ENCODE results near the gene CATSPERZ.
A peak's percentile ranks its signal among the peaks of the same experiment; 100 is the strongest.
"Not testable (repeated sequence)": the region's sequence is repeated elsewhere in the genome, so short reads cannot be mapped to it uniquely, and the experiment has no call there.

Gene CATSPERZ

GRCh38 chr11:64312947-64313346 is 12.8 kb downstream of the CATSPERZ start:
- peak overlapping the region; percentile 70 for H3K27ac ChIP-seq (ENCODE audit: low read depth, low read length)
- H3K27me3 ChIP-seq (ENCODE audit: control insufficient read depth in 5 of 5, insufficient read depth in 4 of 5, low read length in 5 of 5): no peaks in the 10 kb centered on the region

GRCh38 chr11:64313491-64314145 is 13.5 kb downstream of the CATSPERZ start:
- Histone ChIP-seq H3K36me3 (ENCODE audit: control insufficient read depth in 5 of 5, insufficient read depth in 5 of 5, low read length in 5 of 5) (peaks cover 0 to 23% (median 21%) of the 10 kb centered on the region in 5 donors), H3K27ac (ENCODE audit: low read depth, low read length) (peak overlapping the region; percentile 70), H3K9me3 (ENCODE audit: control insufficient read depth in 5 of 5, low read length in 5 of 5) (no peaks in the 10 kb centered on the region), H3K4me1 (ENCODE audit: control insufficient read depth in 5 of 5, insufficient read depth in 5 of 5, low read length in 5 of 5) (peaks cover 0 to 45% (median 21%) of the 10 kb centered on the region in 5 donors), H3K9ac (ENCODE audit: low read length in 5 of 5) (peak overlapping the region in 4 of 5 donors; percentile 56 to 71 (median 61)), H3K27me3 (ENCODE audit: control insufficient read depth in 5 of 5, insufficient read depth in 4 of 5, low read length in 5 of 5) (no peaks in the 10 kb centered on the region), H3K4me3 (ENCODE audit: low read depth in 1 of 5, low read length in 5 of 5) (peak overlapping the region in 4 of 5 donors; percentile 6 to 49 (median 34))

More at GRCh38 chr11:64312947-64313346, 12.8 kb downstream of the CATSPERZ start:
- peaks cover 0 to 23% (median 21%) of the 10 kb centered on the region in 5 donors for H3K36me3 ChIP-seq (ENCODE audit: control insufficient read depth in 5 of 5, insufficient read depth in 5 of 5, low read length in 5 of 5)
- H3K9me3 ChIP-seq (ENCODE audit: control insufficient read depth in 5 of 5, low read length in 5 of 5): no peaks in the 10 kb centered on the region
- H3K4me1 ChIP-seq (ENCODE audit: control insufficient read depth in 5 of 5, insufficient read depth in 5 of 5, low read length in 5 of 5): peaks cover 0 to 40% (median 19%) of the 10 kb centered on the region in 5 donors
- no peak overlapping the region for H3K4me3 ChIP-seq (ENCODE audit: low read depth in 1 of 5, low read length in 5 of 5)
- H3K9ac ChIP-seq (ENCODE audit: low read length in 5 of 5): peak overlapping the region in 1 of 5 donors; percentile 11

DNA sequence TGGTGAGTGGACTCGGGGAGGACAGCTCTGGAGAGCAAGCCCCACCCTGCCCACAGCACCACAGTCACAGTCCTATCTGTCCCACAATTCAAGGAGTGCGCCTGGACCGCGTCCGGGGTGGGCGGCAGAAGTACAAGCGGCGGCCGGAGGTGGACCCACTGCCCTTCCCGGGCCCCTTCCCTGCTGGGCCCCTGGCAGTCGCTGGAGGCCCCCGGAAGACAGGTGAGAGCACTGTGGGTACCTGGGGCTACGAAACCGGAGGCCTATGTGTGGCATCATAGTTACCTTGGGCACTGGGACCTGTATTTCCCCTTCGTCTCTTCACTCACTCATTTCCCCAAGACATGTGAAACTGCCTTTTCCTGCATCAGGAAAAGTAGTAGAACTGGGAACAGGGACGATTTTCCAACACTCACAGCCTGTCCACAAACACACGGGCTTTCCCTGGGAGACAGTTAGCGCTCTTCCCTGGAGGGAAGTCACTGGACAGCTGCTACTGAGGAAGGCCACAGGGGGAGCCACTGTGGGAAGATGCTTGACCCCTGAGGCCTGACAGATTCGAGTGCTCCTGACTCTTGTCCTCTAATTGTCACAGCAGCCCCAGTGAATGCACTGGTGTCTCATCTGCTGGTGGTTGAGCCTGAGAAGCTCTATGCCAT is 14.1 kb downstream of the CATSPERZ start:
- H3K4me3 ChIP-seq (ENCODE audit: low read depth in 1 of 5, low read length in 5 of 5): peak overlapping the region; percentile 4 to 49 (median 31)
- H3K9ac ChIP-seq (ENCODE audit: low read length in 5 of 5): peak overlapping the region in 4 of 5 donors; percentile 56 to 71 (median 61)
- no peaks in the 10 kb centered on the region for H3K27me3 ChIP-seq (ENCODE audit: control insufficient read depth in 5 of 5, insufficient read depth in 4 of 5, low read length in 5 of 5)
- peak overlapping the region; percentile 70 for H3K27ac ChIP-seq (ENCODE audit: low read depth, low read length)
- peaks cover 0 to 23% (median 21%) of the 10 kb centered on the region in 5 donors for H3K36me3 ChIP-seq (ENCODE audit: control insufficient read depth in 5 of 5, insufficient read depth in 5 of 5, low read length in 5 of 5)
- H3K9me3 ChIP-seq (ENCODE audit: control insufficient read depth in 5 of 5, low read length in 5 of 5): no peaks in the 10 kb centered on the region
- peaks cover 0 to 51% (median 26%) of the 10 kb centered on the region in 5 donors for H3K4me1 ChIP-seq (ENCODE audit: control insufficient read depth in 5 of 5, insufficient read depth in 5 of 5, low read length in 5 of 5)

GRCh38 chr11:64314805-64315561 is 14.8 kb downstream of the CATSPERZ start:
- H3K36me3 ChIP-seq (ENCODE audit: control insufficient read depth in 5 of 5, insufficient read depth in 5 of 5, low read length in 5 of 5): peaks cover 0 to 23% (median 21%) of the 10 kb centered on the region in 5 donors
- no peak overlapping the region for H3K9ac ChIP-seq (ENCODE audit: low read length in 5 of 5)
- H3K9me3 ChIP-seq (ENCODE audit: control insufficient read depth in 5 of 5, low read length in 5 of 5): no peaks in the 10 kb centered on the region
- no peaks in the 10 kb centered on the region for H3K27me3 ChIP-seq (ENCODE audit: control insufficient read depth in 5 of 5, insufficient read depth in 4 of 5, low read length in 5 of 5)
- peak overlapping the region; percentile 70 for H3K27ac ChIP-seq (ENCODE audit: low read depth, low read length)
- no peak overlapping the region for H3K4me3 ChIP-seq (ENCODE audit: low read depth in 1 of 5, low read length in 5 of 5)
- peaks cover 0 to 55% (median 31%) of the 10 kb centered on the region in 5 donors for H3K4me1 ChIP-seq (ENCODE audit: control insufficient read depth in 5 of 5, insufficient read depth in 5 of 5, low read length in 5 of 5)

- Histone ChIP-seq H3K4me1 (ENCODE audit: control insufficient read depth in 5 of 5, insufficient read depth in 5 of 5, low read length in 5 of 5) (peaks cover 0 to 55% (median 31%) of the 10 kb centered on the region in 5 donors), H3K36me3 (ENCODE audit: control insufficient read depth in 5 of 5, insufficient read depth in 5 of 5, low read length in 5 of 5) (peaks cover 0 to 31% (median 27%) of the 10 kb centered on the region in 5 donors), H3K27ac (ENCODE audit: low read depth, low read length) (peak overlapping the region; percentile 99)
- not testable (repeated sequence) for H3K4me3 ChIP-seq (ENCODE audit: low read depth in 1 of 5, low read length in 5 of 5); H3K9me3 ChIP-seq (ENCODE audit: control insufficient read depth in 5 of 5, low read length in 5 of 5); H3K27me3 ChIP-seq (ENCODE audit: control insufficient read depth in 5 of 5, insufficient read depth in 4 of 5, low read length in 5 of 5); H3K9ac ChIP-seq (ENCODE audit: low read length in 5 of 5)
Observed at GRCh38 chr11:64315667-64316526, 15.7 kb downstream of the CATSPERZ start.

- peaks cover 0 to 40% (median 31%) of the 10 kb centered on the region in 5 donors for H3K36me3 ChIP-seq (ENCODE audit: control insufficient read depth in 5 of 5, insufficient read depth in 5 of 5, low read length in 5 of 5)
- peaks cover 0 to 55% (median 31%) of the 10 kb centered on the region in 5 donors for H3K4me1 ChIP-seq (ENCODE audit: control insufficient read depth in 5 of 5, insufficient read depth in 5 of 5, low read length in 5 of 5)
Observed at GRCh38 chr11:64316672-64317324, 16.6 kb downstream of the CATSPERZ start.

DNA sequence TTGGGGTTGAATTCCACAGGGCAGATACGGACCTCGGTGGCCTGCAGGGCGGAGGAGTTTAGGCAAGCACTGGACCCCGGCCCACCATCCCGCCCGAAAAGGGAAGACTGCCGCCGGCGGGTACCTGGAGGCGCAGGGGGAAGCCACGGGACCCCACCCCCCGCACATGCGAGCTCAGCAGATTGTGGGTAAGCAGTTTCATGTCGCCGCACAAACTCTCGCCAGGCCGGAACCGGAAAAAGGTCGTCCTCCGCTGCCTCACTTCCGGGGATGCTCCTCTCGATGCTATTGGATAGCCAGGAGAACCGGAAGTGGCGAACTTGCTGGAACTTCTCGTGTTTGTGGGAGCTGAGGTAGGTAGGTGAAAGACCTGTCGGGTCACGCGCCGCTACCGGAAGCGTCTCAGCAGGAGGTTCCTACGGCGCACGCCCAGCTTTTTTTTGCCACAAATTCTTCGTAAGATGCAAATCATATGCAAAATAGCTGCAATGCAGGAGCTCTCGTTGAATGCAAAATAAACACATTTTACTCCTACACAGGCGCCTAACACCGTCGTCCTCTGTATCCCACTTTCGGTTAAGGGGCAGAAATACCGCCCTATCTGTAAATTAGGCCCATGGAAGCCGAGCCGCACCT is 17.3 kb downstream of the CATSPERZ start, which contains the start of gene TRMT112:
Gene TRMT112, minus strand, starts transcription at position 235 of the 636 bp plus-strand sequence. Its CDS starts 33 bp downstream, at position 202.
- H3K27me3 ChIP-seq (ENCODE audit: control insufficient read depth in 5 of 5, insufficient read depth in 4 of 5, low read length in 5 of 5): no peaks in the 10 kb centered on the region
- peak within 1 kb of the TSS; percentile 86 to 91 (median 88) for H3K4me3 ChIP-seq (ENCODE audit: low read depth in 1 of 5, low read length in 5 of 5)
- peak within 1 kb of the TSS; percentile 99 for H3K27ac ChIP-seq (ENCODE audit: low read depth, low read length)
- peak within 1 kb of the TSS; percentile 75 to 94 (median 88) for H3K9ac ChIP-seq (ENCODE audit: low read length in 5 of 5)
- no peaks in the 10 kb centered on the region for H3K9me3 ChIP-seq (ENCODE audit: control insufficient read depth in 5 of 5, low read length in 5 of 5)
- H3K36me3 ChIP-seq (ENCODE audit: control insufficient read depth in 5 of 5, insufficient read depth in 5 of 5, low read length in 5 of 5): peaks cover 0 to 47% (median 37%) of the 10 kb centered on the region in 5 donors
- H3K4me1 ChIP-seq (ENCODE audit: control insufficient read depth in 5 of 5, insufficient read depth in 5 of 5, low read length in 5 of 5): peaks cover 0 to 55% (median 31%) of the 10 kb centered on the region in 5 donors

More at GRCh38 chr11:64316672-64317324, 16.6 kb downstream of the CATSPERZ start:
- Histone ChIP-seq H3K27me3 (ENCODE audit: control insufficient read depth in 5 of 5, insufficient read depth in 4 of 5, low read length in 5 of 5) (no peaks in the 10 kb centered on the region), H3K27ac (ENCODE audit: low read depth, low read length) (peak overlapping the region; percentile 99), H3K9me3 (ENCODE audit: control insufficient read depth in 5 of 5, low read length in 5 of 5) (no peaks in the 10 kb centered on the region), H3K9ac (ENCODE audit: low read length in 5 of 5) (peak overlapping the region; percentile 68 to 94 (median 79)), H3K4me3 (ENCODE audit: low read depth in 1 of 5, low read length in 5 of 5) (peak overlapping the region; percentile 86 to 91 (median 88))

DNA sequence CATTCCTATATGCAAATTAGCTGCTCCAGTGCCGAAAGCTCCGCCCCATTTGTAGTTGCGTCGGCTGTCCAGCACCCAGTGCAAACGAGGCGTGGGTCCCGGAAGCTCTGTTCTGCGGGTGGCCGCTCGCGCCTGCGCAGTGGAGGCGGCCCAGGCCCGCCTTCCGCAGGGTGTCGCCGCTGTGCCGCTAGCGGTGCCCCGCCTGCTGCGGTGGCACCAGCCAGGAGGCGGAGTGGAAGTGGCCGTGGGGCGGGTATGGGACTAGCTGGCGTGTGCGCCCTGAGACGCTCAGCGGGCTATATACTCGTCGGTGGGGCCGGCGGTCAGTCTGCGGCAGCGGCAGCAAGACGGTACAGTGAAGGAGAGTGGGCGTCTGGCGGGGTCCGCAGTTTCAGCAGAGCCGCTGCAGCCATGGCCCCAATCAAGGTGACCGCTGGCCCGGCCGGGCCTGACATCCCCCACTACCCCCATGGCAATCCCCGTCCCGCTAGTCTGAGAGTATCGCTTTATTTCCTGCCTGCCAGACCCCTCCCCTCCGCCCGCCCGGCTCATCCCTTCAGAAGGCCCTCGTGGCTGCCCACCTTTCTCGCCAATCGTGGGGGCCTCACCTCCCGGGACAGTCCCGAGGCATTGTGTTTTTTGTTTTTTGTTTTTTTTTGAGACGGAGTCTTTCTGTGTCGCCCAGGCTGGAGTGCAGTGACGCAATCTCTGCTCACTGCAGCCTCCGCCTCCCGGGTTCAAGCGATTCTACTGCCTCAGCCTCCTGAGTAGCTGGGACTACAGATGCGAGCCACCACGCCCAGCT is 18.0 kb downstream of the CATSPERZ start, which contains the start of gene PRDX5:
Gene PRDX5, plus strand, starts transcription at position 161 of the 805 bp plus-strand sequence. Its CDS starts 95 bp downstream, at position 256.
- H3K4me1 ChIP-seq (ENCODE audit: control insufficient read depth in 5 of 5, insufficient read depth in 5 of 5, low read length in 5 of 5): peaks cover 0 to 48% (median 31%) of the 10 kb centered on the region in 5 donors
- peaks cover 0 to 54% (median 42%) of the 10 kb centered on the region in 5 donors for H3K36me3 ChIP-seq (ENCODE audit: control insufficient read depth in 5 of 5, insufficient read depth in 5 of 5, low read length in 5 of 5)
- peak within 1 kb of the TSS; percentile 86 to 91 (median 88) for H3K4me3 ChIP-seq (ENCODE audit: low read depth in 1 of 5, low read length in 5 of 5)
- peak within 1 kb of the TSS; percentile 99 for H3K27ac ChIP-seq (ENCODE audit: low read depth, low read length)
- no peaks in the 10 kb centered on the region for H3K27me3 ChIP-seq (ENCODE audit: control insufficient read depth in 5 of 5, insufficient read depth in 4 of 5, low read length in 5 of 5)
- no peaks in the 10 kb centered on the region for H3K9me3 ChIP-seq (ENCODE audit: control insufficient read depth in 5 of 5, low read length in 5 of 5)
- peak within 1 kb of the TSS; percentile 75 to 94 (median 88) for H3K9ac ChIP-seq (ENCODE audit: low read length in 5 of 5)

Data from subcutaneous abdominal adipose tissue (tissue), 5 donors.